ENCODE measurements around the gene STEAP2.

The STEAP2 gene

GRCh38 chr7:90227259-90227658 lies 15.7 kb downstream of the STEAP2 start:
- no peak for DNase-seq
- in situ Hi-C loops (cut with MboI; ENCODE audit: low pct_unique_long_range_greater_than_20kb, low sequenced_read_pairs): no loop called here

GRCh38 chr7:90229682-90230081 lies 18.1 kb downstream of the STEAP2 start:
- in situ Hi-C loops (cut with MboI; ENCODE audit: low pct_unique_long_range_greater_than_20kb, low sequenced_read_pairs): no loop called here
- DNase-seq: no peak

- no peak for DNase-seq
- in situ Hi-C loops (cut with MboI; ENCODE audit: low pct_unique_long_range_greater_than_20kb, low sequenced_read_pairs): no loop called here
Measured at GRCh38 chr7:90230834-90231233, 19.3 kb downstream of the STEAP2 start.

GRCh38 chr7:90231304-90231703 lies 19.8 kb downstream of the STEAP2 start:
- in situ Hi-C loops (cut with MboI; ENCODE audit: low pct_unique_long_range_greater_than_20kb, low sequenced_read_pairs): no loop called here
- DNase-seq: no peak

GRCh38 chr7:90232430-90232829 lies 20.9 kb downstream of the STEAP2 start:
- in situ Hi-C loops (cut with MboI; ENCODE audit: low pct_unique_long_range_greater_than_20kb, low sequenced_read_pairs): no loop called here
- no peak for DNase-seq

- in situ Hi-C loops (cut with MboI; ENCODE audit: low pct_unique_long_range_greater_than_20kb, low sequenced_read_pairs): no loop called here
- DNase-seq: no peak
Measured at GRCh38 chr7:90233569-90233968, 22.0 kb downstream of the STEAP2 start.

- DNase-seq: no peak
- in situ Hi-C loops (cut with MboI; ENCODE audit: low pct_unique_long_range_greater_than_20kb, low sequenced_read_pairs): no loop called here
Measured at GRCh38 chr7:90236721-90237289, 25.3 kb downstream of the STEAP2 start.

GRCh38 chr7:90238022-90238421 lies 26.5 kb downstream of the STEAP2 start:
- no peak for DNase-seq
- in situ Hi-C loops (cut with MboI; ENCODE audit: low pct_unique_long_range_greater_than_20kb, low sequenced_read_pairs): no loop called here

- DNase-seq: no peak
- in situ Hi-C loops (cut with MboI; ENCODE audit: low pct_unique_long_range_greater_than_20kb, low sequenced_read_pairs): no loop called here
Measured at GRCh38 chr7:90238583-90238982, 27.0 kb downstream of the STEAP2 start.

GRCh38 chr7:90239050-90239449 lies 27.5 kb downstream of the STEAP2 start:
- in situ Hi-C loops (cut with MboI; ENCODE audit: low pct_unique_long_range_greater_than_20kb, low sequenced_read_pairs): no loop called here
- DNase-seq: no peak

GRCh38 chr7:90239625-90240228 lies 28.2 kb downstream of the STEAP2 start:
- in situ Hi-C loops (cut with MboI; ENCODE audit: low pct_unique_long_range_greater_than_20kb, low sequenced_read_pairs): no loop called here

GRCh38 chr7:90242369-90243168 lies 31.0 kb downstream of the STEAP2 start:
- no peak for DNase-seq
- in situ Hi-C loops (cut with MboI; ENCODE audit: low pct_unique_long_range_greater_than_20kb, low sequenced_read_pairs): no loop called here

More at GRCh38 chr7:90239625-90240228, 28.2 kb downstream of the STEAP2 start:
- no peak for DNase-seq

- in situ Hi-C loops (cut with MboI; ENCODE audit: low pct_unique_long_range_greater_than_20kb, low sequenced_read_pairs): no loop called here
- no peak for DNase-seq
Measured at GRCh38 chr7:90243556-90243955, 32.0 kb downstream of the STEAP2 start.

- in situ Hi-C loops (cut with MboI; ENCODE audit: low pct_unique_long_range_greater_than_20kb, low sequenced_read_pairs): no loop called here
- DNase-seq: no peak
Measured at GRCh38 chr7:90244565-90244908, 33.0 kb downstream of the STEAP2 start.

GRCh38 chr7:90244909-90245851 lies 33.6 kb downstream of the STEAP2 start, which contains the start of gene CFAP69:
TSS of gene CFAP69 (plus strand) at chr7:90245174. CDS start at chr7:90245425, 251 bp downstream.
- in situ Hi-C loops (cut with MboI; ENCODE audit: low pct_unique_long_range_greater_than_20kb, low sequenced_read_pairs): no loop called here
- peak; percentile 87 for DNase-seq

- in situ Hi-C loops (cut with MboI; ENCODE audit: low pct_unique_long_range_greater_than_20kb, low sequenced_read_pairs): no loop called here
- no peak for DNase-seq
Measured at GRCh38 chr7:90246171-90246570, 34.6 kb downstream of the STEAP2 start.

GRCh38 chr7:90248706-90249105 lies 37.2 kb downstream of the STEAP2 start:
- DNase-seq: no peak
- in situ Hi-C loops (cut with MboI; ENCODE audit: low pct_unique_long_range_greater_than_20kb, low sequenced_read_pairs): no loop called here

GRCh38 chr7:90250601-90251303 lies 39.2 kb downstream of the STEAP2 start:
- no peak for DNase-seq
- in situ Hi-C loops (cut with MboI; ENCODE audit: low pct_unique_long_range_greater_than_20kb, low sequenced_read_pairs): no loop called here

- in situ Hi-C loops (cut with MboI; ENCODE audit: low pct_unique_long_range_greater_than_20kb, low sequenced_read_pairs): no loop called here
- DNase-seq: no peak
Measured at GRCh38 chr7:90251304-90251635, 39.7 kb downstream of the STEAP2 start.

Data from KBM-7 (cell line).